ENCODE results near the gene CACHD1. TPM values are rescaled to one million over a fixed set of nuclear protein-coding genes. Genes with fewer than 3 reads are reported as not detected.

CACHD1 gene
- 0.98 and 1.2 TPM in 2 replicates for total RNA-seq (2014; rRNA removed; shearing (Covaris generic))

GRCh38 chr1:64469977-64470664 lies at the start of gene CACHD1:
TSS of gene CACHD1 (plus strand) at chr1:64470129. CDS start at chr1:64470745, 616 bp downstream.
- peak; percentile 67 for DNase-seq (ENCODE audit: low read depth)

- no peak for DNase-seq (ENCODE audit: low read depth)
These were observed 48.6 kb upstream of the CACHD1 start for GRCh38 chr1:64421377-64421776.

- no peak for DNase-seq (ENCODE audit: low read depth)
These were observed 46.4 kb upstream of the CACHD1 start for GRCh38 chr1:64423526-64423925.

- no peak for DNase-seq (ENCODE audit: low read depth)
These were observed 45.5 kb upstream of the CACHD1 start for GRCh38 chr1:64424412-64424811.

- no peak for DNase-seq (ENCODE audit: low read depth)
These were observed 44.4 kb upstream of the CACHD1 start for GRCh38 chr1:64425521-64425920.

GRCh38 chr1:64426681-64427080 lies 43.2 kb upstream of the CACHD1 start:
- no peak for DNase-seq (ENCODE audit: low read depth)

- no peak for DNase-seq (ENCODE audit: low read depth)
These were observed 42.0 kb upstream of the CACHD1 start for GRCh38 chr1:64427879-64428278.

GRCh38 chr1:64433308-64433707 lies 36.6 kb upstream of the CACHD1 start:
- DNase-seq (ENCODE audit: low read depth), result no peak

GRCh38 chr1:64433747-64434146 lies 36.2 kb upstream of the CACHD1 start:
- DNase-seq (ENCODE audit: low read depth), result no peak

- DNase-seq (ENCODE audit: low read depth), result no peak
These were observed 34.9 kb upstream of the CACHD1 start for GRCh38 chr1:64435000-64435399.

GRCh38 chr1:64437453-64437852 lies 32.5 kb upstream of the CACHD1 start:
- no peak for DNase-seq (ENCODE audit: low read depth)

- no peak for DNase-seq (ENCODE audit: low read depth)
These were observed 29.6 kb upstream of the CACHD1 start for GRCh38 chr1:64440183-64440826.

GRCh38 chr1:64451440-64451839 lies 18.5 kb upstream of the CACHD1 start:
- DNase-seq (ENCODE audit: low read depth), result no peak

GRCh38 chr1:64453688-64454087 lies 16.2 kb upstream of the CACHD1 start:
- no peak for DNase-seq (ENCODE audit: low read depth)

- no peak for DNase-seq (ENCODE audit: low read depth)
These were observed 11.0 kb upstream of the CACHD1 start for GRCh38 chr1:64458915-64459314.

- DNase-seq (ENCODE audit: low read depth), result no peak
These were observed 10.2 kb upstream of the CACHD1 start for GRCh38 chr1:64459743-64460142.

- no peak for DNase-seq (ENCODE audit: low read depth)
These were observed 3.9 kb upstream of the CACHD1 start for GRCh38 chr1:64466033-64466432.

- DNase-seq (ENCODE audit: low read depth), result no peak
These were observed 583 bp upstream of the CACHD1 start for GRCh38 chr1:64469116-64469976.

GRCh38 chr1:64470665-64471217 lies 812 bp downstream of the CACHD1 start:
- DNase-seq (ENCODE audit: low read depth), result peak; percentile 16

GRCh38 chr1:64471218-64472039 lies 1.5 kb downstream of the CACHD1 start:
- peak; percentile 20 for DNase-seq (ENCODE audit: low read depth)

- no peak for DNase-seq (ENCODE audit: low read depth)
These were observed 2.1 kb downstream of the CACHD1 start for GRCh38 chr1:64472040-64472376.

Measured in RPMI7951 (cell line).